Esophagus squamous epithelium (tissue), 5 donors: ENCODE data around the gene EEF1AKMT3. TPM values are rescaled to one million over a fixed set of nuclear protein-coding genes. Genes with fewer than 3 reads are reported as not detected.

Experiments used
- DNase-seq: peaks from one replicate; lab custom pipeline; 2025; lab: John Stamatoyannopoulos, UW
- H3K27ac ChIP-seq, 4 donors: fragments of 200-600 bp; sonication (generic); one replicate each; pipeline ENCODE4 v1.5.1; 2016 to 2019; ENCODE audit warnings: mild to moderate bottlenecking in 1 of 4
- H3K27me3 ChIP-seq, 4 donors: fragments of 200-600 bp; sonication (generic); 1 replicate in 3 of 4; 2 replicates in 1 of 4; pipeline versions ENCODE4 v1.5.1 to v1.6.0; 2017 to 2021; ENCODE audit warnings: antibody characterized with exemption in 1 of 4
- H3K36me3 ChIP-seq, 3 donors: fragments of 200-600 bp; sonication (generic); one replicate each; pipeline ENCODE4 v1.5.1; 2016 to 2019
- H3K4me1 ChIP-seq, 3 donors: fragments of 200-600 bp; sonication (generic); one replicate each; pipeline ENCODE4 v1.5.1; 2017 to 2019
- H3K4me3 ChIP-seq, 4 donors: fragments of 200-600 bp; sonication (generic); 1 replicate in 3 of 4; 2 replicates in 1 of 4; pipeline ENCODE4 v1.5.1; 2016 to 2019; ENCODE audit warnings: mild to moderate bottlenecking in 2 of 4, moderate library complexity in 1 of 4
- H3K9me3 ChIP-seq, 3 donors: fragments of 200-600 bp; sonication (generic); one replicate each; pipeline ENCODE4 v1.5.1; 2016 to 2019
- CTCF ChIP-seq, 6 experiments: fragments of 450-650 bp in 4 of 6; fragments of 200-600 bp in 2 of 6; sonication (generic) in 2 of 6; IDR thresholded peaks; one replicate each; pipeline ENCODE4 v1.5.1; 2016 to 2019; ENCODE audit warnings: antibody characterized with exemption in 6 of 6, mild to moderate bottlenecking in 4 of 6, moderate library complexity in 4 of 6
- POLR2A ChIP-seq, 4 donors: fragments of 450-650 bp; IDR thresholded peaks; one replicate each; pipeline ENCODE4 v1.6.1; 2017; ENCODE audit warnings: antibody characterized with exemption in 4 of 4, mild to moderate bottlenecking in 4 of 4, moderate library complexity in 3 of 4
- WGBS, 2 donors: methylation state at CpG; one replicate each; pipeline ENCODE4 v1.1.5; 2018; 5-methylcytosine and 5-hydroxymethylcytosine counted together
- intact Hi-C: fragments of 100-400 bp; cut with DNase I; formaldehyde crosslinking; loops from one replicate; pipeline ENCODE4 v1.15.0; 2022
- total RNA-seq, 4 donors: library from RNA; depleted of rRNA; stranded (reverse); fragments of >200 nt; gene quantifications; one replicate each; pipeline ENCODE4 v1.1.0, GENCODE V29; 2016
- donor health status: DM: yes; HTN: yes; CAD: no.

EEF1AKMT3 gene
- total RNA-seq, 4 donors from 2014 or later: 2.6 to 7.6 (median 3.7) TPM

GRCh38 chr12:57755454-57756372 is 16.7 kb upstream of the EEF1AKMT3 start:
- no peaks in the 10 kb centered on the region for H3K9me3 ChIP-seq
- H3K4me1 ChIP-seq: peaks cover 32 to 54% (median 35%) of the 10 kb centered on the region in 3 donors
- H3K4me3 ChIP-seq: peak overlapping the region; percentile 54 to 98 (median 79)
- intact Hi-C loops: no loop called here
- H3K36me3 ChIP-seq: peaks cover 0 to 20% (median 0%) of the 10 kb centered on the region in 3 donors
- WGBS, 2 donors: 6 to 23% methylated on average over 4 to 7 of the region's 76 CpGs
- TF ChIP-seq POLR2A (IDR thresholded peaks at IDR 0.05): no peak
- no peak for TF ChIP-seq CTCF (IDR thresholded peaks at IDR 0.05)
- no peaks in the 10 kb centered on the region for H3K27me3 ChIP-seq
- DNase-seq: no peak
- peak overlapping the region; percentile 48 to 86 (median 81) for H3K27ac ChIP-seq

- no peak for DNase-seq
- Histone ChIP-seq H3K9me3 (no peaks in the 10 kb centered on the region), H3K27ac (no peak overlapping the region), H3K36me3 (peaks cover 0 to 19% (median 0%) of the 10 kb centered on the region in 3 donors), H3K4me1 (peaks cover 23 to 44% (median 27%) of the 10 kb centered on the region in 3 donors), H3K27me3 (no peaks in the 10 kb centered on the region), H3K4me3 (peak overlapping the region in 3 of 4 donors; percentile 65 to 98 (median 93))
- TF ChIP-seq POLR2A (IDR thresholded peaks at IDR 0.05) (no peak), CTCF (IDR thresholded peaks at IDR 0.05) (peak; percentile 23 to 52 (median 45))
- intact Hi-C loops: no loop called here
- 48 to 50% methylated on average over 12 to 14 of the region's 22 CpGs for WGBS, 2 donors
Measured at GRCh38 chr12:57756406-57757341, 15.7 kb upstream of the EEF1AKMT3 start.

GRCh38 chr12:57757771-57758170 is 14.6 kb upstream of the EEF1AKMT3 start:
- Histone ChIP-seq H3K36me3 (peaks cover 0 to 19% (median 0%) of the 10 kb centered on the region in 3 donors), H3K27me3 (peaks cover 0 to 8% (median 0%) of the 10 kb centered on the region in 4 donors), H3K4me1 (peaks cover 20 to 39% (median 21%) of the 10 kb centered on the region in 3 donors), H3K27ac (no peak overlapping the region), H3K4me3 (no peak overlapping the region), H3K9me3 (no peaks in the 10 kb centered on the region)
- intact Hi-C loops: no loop called here
- no peak for TF ChIP-seq CTCF (IDR thresholded peaks at IDR 0.05)
- TF ChIP-seq POLR2A (IDR thresholded peaks at IDR 0.05): no peak
- no peak for DNase-seq
- WGBS, 2 donors: 89 to 93% methylated on average over 4 of the region's 4 CpGs

GRCh38 chr12:57758552-57759359 is 13.7 kb upstream of the EEF1AKMT3 start:
- WGBS, 2 donors: 93 to 100% methylated on average over 3 to 13 of the region's 25 CpGs
- H3K4me3 ChIP-seq: no peak overlapping the region
- H3K9me3 ChIP-seq: no peaks in the 10 kb centered on the region
- no peak overlapping the region for H3K27ac ChIP-seq
- peaks cover 0 to 19% (median 0%) of the 10 kb centered on the region in 3 donors for H3K36me3 ChIP-seq
- H3K27me3 ChIP-seq: peaks cover 0 to 18% (median 0%) of the 10 kb centered on the region in 4 donors
- intact Hi-C loops: no loop called here
- H3K4me1 ChIP-seq: peaks cover 14 to 29% (median 18%) of the 10 kb centered on the region in 3 donors
- DNase-seq: no peak
- no peak for TF ChIP-seq CTCF (IDR thresholded peaks at IDR 0.05)
- no peak for TF ChIP-seq POLR2A (IDR thresholded peaks at IDR 0.05)
